ENCODE measurements around the gene IZUMO4.
A peak's percentile ranks its signal among the peaks of the same experiment; 100 is the strongest.
"Not testable (repeated sequence)": the region's sequence is repeated elsewhere in the genome, so short reads cannot be mapped to it uniquely, and the experiment has no call there.

Gene IZUMO4

GRCh38 chr19:2083174-2083854, 13.4 kb upstream of the IZUMO4 start:
- peak; percentile 78 for DNase-seq

GRCh38 chr19:2084993-2085720, 11.6 kb upstream of the IZUMO4 start:
- peak; percentile 94 for DNase-seq

GRCh38 chr19:2086695-2087620, 9.8 kb upstream of the IZUMO4 start:
- peak; percentile 70 for DNase-seq

- DNase-seq, result no peak
These were observed 9.1 kb upstream of the IZUMO4 start for GRCh38 chr19:2087621-2088100.

GRCh38 chr19:2089001-2089711, 7.6 kb upstream of the IZUMO4 start:
- DNase-seq, result no peak

GRCh38 chr19:2089727-2090053, 7.0 kb upstream of the IZUMO4 start:
- DNase-seq, result no peak

GRCh38 chr19:2091926-2092525, 4.7 kb upstream of the IZUMO4 start:
- DNase-seq, result not testable (repeated sequence)

- peak; percentile 89 for DNase-seq
These were observed 658 bp upstream of the IZUMO4 start, which contains the start of gene MOB3A for GRCh38 chr19:2096034-2096479. Gene MOB3A (minus strand): TSS chr19:2096326. CDS start chr19:2078560, 17,766 bp downstream.

GRCh38 chr19:2097203-2097885, 629 bp downstream of the IZUMO4 start:
- DNase-seq, result peak; percentile 65

- DNase-seq, result no peak
These were observed 1.2 kb downstream of the IZUMO4 start for GRCh38 chr19:2097886-2098327.

GRCh38 chr19:2099054-2099501, 2.4 kb downstream of the IZUMO4 start:
- no peak for DNase-seq

GRCh38 chr19:2099937-2100718, 3.4 kb downstream of the IZUMO4 start:
- no peak for DNase-seq

- DNase-seq, result no peak
These were observed 4.0 kb downstream of the IZUMO4 start for GRCh38 chr19:2100719-2101061.

- no peak for DNase-seq
These were observed 5.0 kb downstream of the IZUMO4 start for GRCh38 chr19:2101417-2102335.

- DNase-seq, result no peak
These were observed 6.5 kb downstream of the IZUMO4 start for GRCh38 chr19:2103045-2103707.

GRCh38 chr19:2108251-2109016, 11.7 kb downstream of the IZUMO4 start:
- no peak for DNase-seq

- no peak for DNase-seq
These were observed 12.5 kb downstream of the IZUMO4 start for GRCh38 chr19:2109046-2109864.
